ENCODE data around the gene FZR1. TPM values are rescaled to one million over a fixed set of nuclear protein-coding genes. Genes with fewer than 3 reads are reported as not detected.

FZR1 gene
- total and polyA plus RNA-seq, 2 of the 8 experiments (the other 6 are each of a cell fraction or from before 2014, with no cell fraction given), result 21.6 to 35.5 TPM

DNA sequence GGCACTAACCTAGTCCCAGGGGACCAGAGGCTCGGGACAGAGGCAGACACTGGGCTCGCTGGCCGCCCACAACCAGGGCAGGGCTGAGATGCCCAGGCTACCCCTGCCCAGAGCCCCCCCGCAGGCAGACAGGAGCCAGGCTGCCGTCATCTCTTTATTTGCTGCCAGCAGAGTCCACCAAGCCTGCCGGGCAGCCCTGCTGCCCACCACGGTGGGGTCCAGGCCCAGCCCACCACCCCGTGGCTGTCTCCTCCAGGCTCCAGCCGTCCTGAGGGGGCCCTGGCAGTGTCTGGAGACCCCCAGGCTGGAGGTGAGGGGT lies 37.9 kb downstream of the FZR1 start:
- H2BK12ac ChIP-seq (ENCODE audit: low read depth, low read length), result no peak overlapping the region
- no peak overlapping the region for H3K4me3 ChIP-seq (ENCODE audit: extremely low read depth in 1 of 4, insufficient read depth in 2 of 4, low read depth in 3 of 4, low read length in 4 of 4)
- 81% methylated on average over 9 of the region's 9 CpGs; no CpG with 5 or more reads in 1 of the 2 experiments for WGBS, 2 experiments (ENCODE audit: extremely low coverage in 1 of 2, insufficient coverage in 1 of 2, insufficient read length in 1 of 2, insufficient replicate concordance in 2 of 2, low coverage in 1 of 2, low lambda C conversion rate in 2 of 2, missing lambda C conversion rate in 1 of 2)
- no peak overlapping the region for H4K5ac ChIP-seq (ENCODE audit: insufficient read length, low read depth, low read length)
- H4K91ac ChIP-seq (replicated peaks; ENCODE audit: insufficient read length, low read length), result no peak overlapping the region
- no peaks in the 10 kb centered on the region for H3K27me3 ChIP-seq (replicated peaks in 1 of 4; ENCODE audit: control insufficient read depth in 3 of 4, extremely low read depth in 1 of 4, insufficient read depth in 3 of 4, low read length in 3 of 4)
- no peak overlapping the region for H2BK15ac ChIP-seq (ENCODE audit: low read length)
- H3K4me1 ChIP-seq (replicated peaks in 1 of 4; ENCODE audit: control insufficient read depth in 3 of 4, insufficient read depth in 4 of 4, low read length in 3 of 4), result peaks cover under 1 to 4% (median 2%) of the 10 kb centered on the region in 4 experiments; a peak in 6 of 7 replicates
- no peak overlapping the region for H2BK120ac ChIP-seq (replicated peaks; ENCODE audit: low read depth, low read length)
- ChIA-PET CTCF (ENCODE audit: partially characterized antibody) (interaction anchor here (0.7 to 7.5 kb wide), 7 partner anchors 10 to 48 kb away, joined by 4 to 66 read pairs (median 28); partner anchors contain the start of gene MFSD12), POLR2A (ENCODE audit: partially characterized antibody) (interaction anchor here (2.0 kb wide), 1 partner anchor 13 kb away, joined by 8 read pairs; the partner anchor contains the start of gene MFSD12)
- H3K14ac ChIP-seq (ENCODE audit: insufficient read length), result no peak overlapping the region
- H3K23ac ChIP-seq (ENCODE audit: insufficient read length), result no peak overlapping the region
- no peaks in the 10 kb centered on the region for H3K9me3 ChIP-seq (ENCODE audit: insufficient read depth in 2 of 2, low read depth in 1 of 2, low read length in 1 of 2)
- no peak overlapping the region for H2BK5ac ChIP-seq (ENCODE audit: low read depth, low read length)
- H2AFZ ChIP-seq (ENCODE audit: low read length), result no peak overlapping the region
- H3K4ac ChIP-seq (replicated peaks; ENCODE audit: insufficient read length, low read depth, low read length), result no peak overlapping the region
- no peak overlapping the region for H3K4me2 ChIP-seq (ENCODE audit: insufficient read depth in 1 of 2, low read depth in 2 of 2, low read length in 2 of 2)
- H3K9ac ChIP-seq (replicated peaks in 1 of 4; ENCODE audit: extremely low read depth in 1 of 4, low read depth in 3 of 4, low read length in 3 of 4), result no peak overlapping the region
- no peak overlapping the region for H4K8ac ChIP-seq (ENCODE audit: extremely low read depth, insufficient read depth, low read length)
- H3K23me2 ChIP-seq (ENCODE audit: low read depth, low read length), result no peaks in the 10 kb centered on the region
- H3K27ac ChIP-seq (ENCODE audit: low read depth, low read length), result no peak overlapping the region
- DNase-seq (ENCODE audit: low read depth in 1 of 2, low spot score in 2 of 2) (no peak), FAIRE-seq (no peak)
- no peaks in the 10 kb centered on the region for H3K79me1 ChIP-seq (ENCODE audit: low read depth, low read length)
- H3K79me2 ChIP-seq (ENCODE audit: control insufficient read depth in 1 of 2, insufficient read depth in 2 of 2, low read length in 2 of 2), result no peaks in the 10 kb centered on the region
- peaks cover 12 to 19% of the 10 kb centered on the region in 2 experiments for H4K20me1 ChIP-seq (replicated peaks in 1 of 2; ENCODE audit: control insufficient read depth in 1 of 2, insufficient read depth in 2 of 2, low read length in 2 of 2)
- H3K18ac ChIP-seq (ENCODE audit: extremely low read depth, low read length), result no peak overlapping the region
- H3K36me3 ChIP-seq (ENCODE audit: control insufficient read depth in 2 of 4, insufficient read depth in 4 of 4, low read length in 3 of 4), result peaks cover 0 to 7% (median 1%) of the 10 kb centered on the region in 4 experiments; a peak in 2 of 8 replicates
- H2AK5ac ChIP-seq (ENCODE audit: low read depth, low read length), result no peak overlapping the region
- no peak overlapping the region for H3K56ac ChIP-seq (replicated peaks; ENCODE audit: insufficient read length, low read depth, low read length)
- H2BK20ac ChIP-seq (ENCODE audit: low read length), result no peak overlapping the region
- TF ChIP-seq SIRT6 (IDR thresholded peaks at IDR 0.05; ENCODE audit: low read length) (no peak), SUZ12 (IDR thresholded peaks at IDR 0.05; ENCODE audit: low read length) (no peak), RBBP5 (IDR thresholded peaks at IDR 0.05; ENCODE audit: borderline replicate concordance, low read depth, low read length) (no peak), GTF2F1 (IDR thresholded peaks at IDR 0.05; ENCODE audit: borderline replicate concordance, low read depth, low read length) (no peak), SP4 (IDR thresholded peaks at IDR 0.05; ENCODE audit: low read length) (no peak), KDM1A (IDR thresholded peaks at IDR 0.05; ENCODE audit: borderline replicate concordance, low read length) (no peak), HDAC2 (IDR thresholded peaks at IDR 0.05; ENCODE audit: borderline replicate concordance in 1 of 2, low read depth in 2 of 2, low read length in 2 of 2) (no peak), CBX5 (IDR thresholded peaks at IDR 0.05; ENCODE audit: low read depth, low read length) (no peak)
- TF ChIP-seq, protein P1, sequence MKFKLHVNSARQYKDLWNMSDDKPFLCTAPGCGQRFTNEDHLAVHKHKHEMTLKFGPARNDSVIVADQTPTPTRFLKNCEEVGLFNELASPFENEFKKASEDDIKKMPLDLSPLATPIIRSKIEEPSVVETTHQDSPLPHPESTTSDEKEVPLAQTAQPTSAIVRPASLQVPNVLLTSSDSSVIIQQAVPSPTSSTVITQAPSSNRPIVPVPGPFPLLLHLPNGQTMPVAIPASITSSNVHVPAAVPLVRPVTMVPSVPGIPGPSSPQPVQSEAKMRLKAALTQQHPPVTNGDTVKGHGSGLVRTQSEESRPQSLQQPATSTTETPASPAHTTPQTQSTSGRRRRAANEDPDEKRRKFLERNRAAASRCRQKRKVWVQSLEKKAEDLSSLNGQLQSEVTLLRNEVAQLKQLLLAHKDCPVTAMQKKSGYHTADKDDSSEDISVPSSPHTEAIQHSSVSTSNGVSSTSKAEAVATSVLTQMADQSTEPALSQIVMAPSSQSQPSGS (IDR thresholded peaks at IDR 0.05; ENCODE audit: low read length), result no peak
- TF ChIP-seq, protein P2, sequence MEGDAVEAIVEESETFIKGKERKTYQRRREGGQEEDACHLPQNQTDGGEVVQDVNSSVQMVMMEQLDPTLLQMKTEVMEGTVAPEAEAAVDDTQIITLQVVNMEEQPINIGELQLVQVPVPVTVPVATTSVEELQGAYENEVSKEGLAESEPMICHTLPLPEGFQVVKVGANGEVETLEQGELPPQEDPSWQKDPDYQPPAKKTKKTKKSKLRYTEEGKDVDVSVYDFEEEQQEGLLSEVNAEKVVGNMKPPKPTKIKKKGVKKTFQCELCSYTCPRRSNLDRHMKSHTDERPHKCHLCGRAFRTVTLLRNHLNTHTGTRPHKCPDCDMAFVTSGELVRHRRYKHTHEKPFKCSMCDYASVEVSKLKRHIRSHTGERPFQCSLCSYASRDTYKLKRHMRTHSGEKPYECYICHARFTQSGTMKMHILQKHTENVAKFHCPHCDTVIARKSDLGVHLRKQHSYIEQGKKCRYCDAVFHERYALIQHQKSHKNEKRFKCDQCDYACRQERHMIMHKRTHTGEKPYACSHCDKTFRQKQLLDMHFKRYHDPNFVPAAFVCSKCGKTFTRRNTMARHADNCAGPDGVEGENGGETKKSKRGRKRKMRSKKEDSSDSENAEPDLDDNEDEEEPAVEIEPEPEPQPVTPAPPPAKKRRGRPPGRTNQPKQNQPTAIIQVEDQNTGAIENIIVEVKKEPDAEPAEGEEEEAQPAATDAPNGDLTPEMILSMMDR (IDR thresholded peaks at IDR 0.05; ENCODE audit: control extremely low read depth in 1 of 3, insufficient read depth in 1 of 3, low read depth in 1 of 3, low read length in 3 of 3), result no peak
